C4-2B (cell line): ENCODE results near the gene TMEM51.

Experiments
- H3K27ac ChIP-seq: fragments of 450-650 bp; 2 replicates; pipeline ENCODE4 v1.5.1; 2017
- ZFX ChIP-seq: fragments of 450-650 bp; IDR thresholded peaks from 2 replicates; pipeline ENCODE4 v1.6.1; 2017
- TF ChIP-seq, protein P1 (sequence below): fragments of 450-650 bp; conservative IDR thresholded peaks from 2 replicates; pipeline ENCODE4 v1.5.1; 2017; ENCODE audit warnings: mild to moderate bottlenecking

TMEM51 gene

DNA sequence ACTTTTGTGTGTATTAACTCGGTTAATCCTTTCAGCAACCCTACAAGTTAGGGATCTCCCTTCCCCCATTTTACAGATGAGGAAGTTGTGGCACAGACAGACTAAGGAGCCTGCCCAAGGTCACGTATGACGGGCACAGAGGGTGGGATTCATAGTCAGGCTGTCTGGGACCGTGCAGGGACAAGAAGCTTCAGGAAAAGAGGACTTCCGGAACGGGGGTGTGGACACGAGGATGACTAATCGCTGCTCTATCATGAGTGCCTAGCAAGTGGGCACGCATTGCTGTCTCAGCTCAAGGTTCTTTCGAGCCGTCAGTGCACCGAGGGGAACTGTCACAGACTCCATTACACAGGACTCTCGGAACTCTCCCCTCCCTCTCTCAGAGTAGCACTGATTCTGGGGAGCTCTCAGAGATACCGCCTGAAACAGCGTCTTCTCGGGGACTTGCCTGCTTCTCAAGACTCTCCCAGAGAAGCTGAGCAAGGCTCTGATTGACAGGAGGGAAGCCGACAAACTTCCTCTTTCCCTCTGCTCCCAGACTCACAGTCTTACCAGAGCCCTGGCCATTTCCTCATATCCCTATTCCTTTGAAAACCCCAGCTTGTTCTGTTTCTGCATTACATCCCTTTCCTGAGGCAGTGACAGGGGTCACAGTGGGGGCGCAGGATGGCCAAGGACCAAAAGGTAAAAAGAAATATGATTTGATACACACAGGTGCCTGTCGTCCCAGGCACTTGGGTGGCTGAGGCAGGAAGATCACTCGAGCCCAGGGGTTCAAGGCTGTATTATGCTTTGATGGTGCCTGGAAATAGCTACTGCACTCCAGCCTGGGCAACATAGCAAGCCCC is 107.8 kb downstream of the TMEM51 start:
- no peak for TF ChIP-seq ZFX
- H3K27ac ChIP-seq: no peak overlapping the region

DNA sequence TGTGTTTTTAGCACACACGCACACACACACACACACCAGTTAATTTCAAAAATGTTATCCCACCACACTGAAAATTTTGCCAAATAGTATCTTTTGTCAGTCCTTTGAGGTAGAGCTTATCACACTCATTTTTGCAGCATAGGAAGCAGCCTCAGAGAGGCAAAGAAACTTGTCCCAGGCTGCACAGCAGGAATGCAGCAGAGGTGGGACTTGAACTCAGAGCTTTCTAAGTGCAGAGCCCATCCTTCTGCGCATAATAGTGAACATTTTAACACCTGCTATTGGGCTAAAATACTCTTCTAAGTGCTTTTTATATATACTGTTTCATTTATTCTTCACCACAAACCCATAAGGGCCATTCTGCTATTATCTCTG is 108.4 kb downstream of the TMEM51 start:
- TF ChIP-seq ZFX: no peak
- TF ChIP-seq, protein P1, sequence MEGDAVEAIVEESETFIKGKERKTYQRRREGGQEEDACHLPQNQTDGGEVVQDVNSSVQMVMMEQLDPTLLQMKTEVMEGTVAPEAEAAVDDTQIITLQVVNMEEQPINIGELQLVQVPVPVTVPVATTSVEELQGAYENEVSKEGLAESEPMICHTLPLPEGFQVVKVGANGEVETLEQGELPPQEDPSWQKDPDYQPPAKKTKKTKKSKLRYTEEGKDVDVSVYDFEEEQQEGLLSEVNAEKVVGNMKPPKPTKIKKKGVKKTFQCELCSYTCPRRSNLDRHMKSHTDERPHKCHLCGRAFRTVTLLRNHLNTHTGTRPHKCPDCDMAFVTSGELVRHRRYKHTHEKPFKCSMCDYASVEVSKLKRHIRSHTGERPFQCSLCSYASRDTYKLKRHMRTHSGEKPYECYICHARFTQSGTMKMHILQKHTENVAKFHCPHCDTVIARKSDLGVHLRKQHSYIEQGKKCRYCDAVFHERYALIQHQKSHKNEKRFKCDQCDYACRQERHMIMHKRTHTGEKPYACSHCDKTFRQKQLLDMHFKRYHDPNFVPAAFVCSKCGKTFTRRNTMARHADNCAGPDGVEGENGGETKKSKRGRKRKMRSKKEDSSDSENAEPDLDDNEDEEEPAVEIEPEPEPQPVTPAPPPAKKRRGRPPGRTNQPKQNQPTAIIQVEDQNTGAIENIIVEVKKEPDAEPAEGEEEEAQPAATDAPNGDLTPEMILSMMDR: no peak
- no peak overlapping the region for H3K27ac ChIP-seq

DNA sequence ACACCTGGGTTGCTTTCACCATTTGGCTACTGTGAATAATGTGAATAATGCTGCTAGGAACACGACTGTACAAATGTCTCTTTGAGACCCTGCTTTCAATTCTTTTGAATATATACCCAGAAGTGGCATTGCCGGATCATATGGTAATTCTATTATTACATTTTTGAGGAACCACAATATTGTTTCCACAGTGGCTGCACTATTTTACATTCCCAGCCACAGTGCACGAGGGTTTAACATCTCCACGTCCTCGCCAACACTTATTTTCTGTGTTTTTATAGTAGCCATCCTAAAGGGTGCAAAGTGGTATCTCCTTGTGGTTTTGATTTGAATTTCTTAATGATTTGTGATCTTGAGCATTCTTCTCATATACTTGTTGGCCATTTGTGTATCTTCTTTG is 109.2 kb downstream of the TMEM51 start:
- TF ChIP-seq, protein P1: no peak
- no peak for TF ChIP-seq ZFX
- H3K27ac ChIP-seq: no peak overlapping the region

DNA sequence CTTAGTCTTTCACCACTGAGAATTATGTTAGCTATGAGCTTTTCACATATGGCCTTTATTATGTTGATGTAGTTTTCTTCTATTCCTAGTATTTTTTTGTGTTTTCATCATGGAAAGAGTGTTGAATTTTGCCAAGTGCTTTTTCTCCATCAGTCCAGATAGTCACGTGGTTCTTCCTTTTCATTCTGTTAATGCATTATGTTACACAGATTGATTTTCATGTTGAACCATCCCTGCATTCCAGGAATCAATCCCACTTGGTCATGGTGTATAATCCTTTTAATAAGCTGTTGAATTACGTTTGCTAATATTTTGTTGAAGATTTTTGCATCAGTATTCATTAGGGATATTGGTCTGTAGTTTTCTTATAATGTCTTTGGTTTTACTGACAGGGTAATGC is 111.2 kb downstream of the TMEM51 start:
- no peak overlapping the region for H3K27ac ChIP-seq
- TF ChIP-seq, protein P1: no peak
- no peak for TF ChIP-seq ZFX
